K562 (cell line): ENCODE measurements around the gene SNRPB. TPM values are rescaled to one million over a fixed set of nuclear protein-coding genes. Genes with fewer than 3 reads are reported as not detected.
A peak's percentile ranks its signal among the peaks of the same experiment; 100 is the strongest.

Experiments used
- ATAC-seq: fragments of 200-7000 bp; cut with Tn5 transposase; 3 replicates; pipeline ENCODE4 v1.9.1; 2020; ENCODE audit warnings: moderate library complexity
- BruUV-seq: library from RNA; stranded (reverse); fragments of 400-500 nt; replicated peaks from 2 replicates; lab custom pipeline; 2021; lab: Mats Ljungman, UMichigan
- CTCF ChIA-PET: fragments of 300-600 bp; formaldehyde crosslinking; extraction: SDS; loops from one replicate; lab custom pipeline; 2021; ENCODE audit warnings: low intra/inter-chr PET ratio; lab: Yijun Ruan, JAX
- POLR2A ChIA-PET: fragments of 300-600, 350-650 bp; sonication (Branson Sonifier 250); formaldehyde crosslinking; extraction: SDS; loops from one replicate; lab custom pipeline; 2021; ENCODE audit warnings: antibody characterized with exemption, inconsistent platforms; lab: Yijun Ruan, JAX
- DNase-seq, 4 experiments: peaks; one replicate each; pipeline versions ENCODE4 v3.0.0 to v3.0.0-alpha.2; 2011 to 2018; ENCODE audit warnings: low spot score in 3 of 4, mixed read lengths in 3 of 4; ENCODE audit errors: extremely low read depth in 1 of 4
- FAIRE-seq: peaks from 2 replicates; lab custom pipeline; 2011; peaks lifted over from hg19 to GRCh38; lab: Jason Lieb, UNC
- H2AFZ ChIP-seq: 2 replicates; pipeline ENCODE4 v1.6.0; 2011; ENCODE audit warnings: low read depth, low read length, control low read depth, inconsistent platforms
- H3K27ac ChIP-seq: fragments of 200-600 bp; 3 replicates; pipeline ENCODE4 v1.8.0; 2011; ENCODE audit warnings: low read depth, mild to moderate bottlenecking, control low read depth, inconsistent platforms, low read length, moderate library complexity, mixed read lengths; ENCODE audit errors: extremely low read depth
- H3K27me3 ChIP-seq, 2 experiments: fragments of 300-600 bp in 1 of 2; 2 replicates in 1 of 2; 3 replicates in 1 of 2; pipeline versions ENCODE4 v1.6.0 to v1.8.0; 2011; ENCODE audit warnings: inconsistent platforms in 2 of 2, low read length in 2 of 2, mild to moderate bottlenecking in 1 of 2, mixed read lengths in 1 of 2, moderate library complexity in 1 of 2; ENCODE audit not compliant: control insufficient read depth in 2 of 2, insufficient read depth in 2 of 2
- H3K36me3 ChIP-seq: fragments of 300-600 bp; 3 replicates; pipeline ENCODE4 v1.8.0; 2011; ENCODE audit warnings: mild to moderate bottlenecking, low read length, inconsistent platforms; ENCODE audit not compliant: control insufficient read depth, insufficient read depth
- H3K4me1 ChIP-seq, 2 experiments: fragments of 200-600 bp in 1 of 2; replicated peaks in 1 of 2; 2 replicates in 1 of 2; 3 replicates in 1 of 2; pipeline versions ENCODE4 v1.5.1 to v1.8.0; 2011; ENCODE audit warnings: inconsistent platforms in 2 of 2, low read length in 2 of 2, mild to moderate bottlenecking in 1 of 2, mixed read lengths in 1 of 2, moderate library complexity in 1 of 2; ENCODE audit not compliant: control insufficient read depth in 2 of 2, insufficient read depth in 2 of 2
- H3K4me2 ChIP-seq: 2 replicates; pipeline ENCODE4 v1.6.1; 2011; ENCODE audit warnings: low read length, control low read depth, inconsistent platforms, mixed read lengths; ENCODE audit not compliant: insufficient read depth
- H3K4me3 ChIP-seq: fragments of 200-600 bp; sonication (generic), shearing (Covaris generic); 2 replicates; pipeline ENCODE4 v1.5.1; 2016; ENCODE audit warnings: control low read depth, inconsistent platforms
- H3K79me2 ChIP-seq: fragments of 200-600 bp; 3 replicates; pipeline ENCODE4 v1.8.0; 2011; ENCODE audit warnings: low read length, inconsistent platforms; ENCODE audit not compliant: control insufficient read depth, insufficient read depth
- H3K9ac ChIP-seq, 2 experiments: 2 replicates each; pipeline versions ENCODE4 v1.6.0 to v1.6.1; 2011; ENCODE audit warnings: low read depth in 2 of 2, low read length in 2 of 2, control low read depth in 1 of 2, inconsistent platforms in 1 of 2, mild to moderate bottlenecking in 1 of 2, mixed read lengths in 1 of 2; ENCODE audit not compliant: insufficient read depth in 1 of 2
- H3K9me1 ChIP-seq: one replicate; pipeline ENCODE4 v1.6.0; 2011; ENCODE audit warnings: inconsistent platforms, mild to moderate bottlenecking, low read length, moderate library complexity; ENCODE audit not compliant: control insufficient read depth, insufficient read depth
- H3K9me3 ChIP-seq: replicated peaks from 2 replicates; pipeline ENCODE4 v1.5.1; 2011; ENCODE audit warnings: low read depth, low read length, inconsistent platforms; ENCODE audit not compliant: control insufficient read depth, insufficient read depth
- H4K20me1 ChIP-seq: replicated peaks from 2 replicates; pipeline ENCODE4 v1.6.1; 2011; ENCODE audit warnings: low read length, inconsistent platforms, mixed read lengths; ENCODE audit not compliant: control insufficient read depth, insufficient read depth
- CHD1 ChIP-seq: fragments of 200-600 bp; sonication (generic); IDR thresholded peaks from one replicate; pipeline ENCODE4 v1.6.1; 2012; ENCODE audit warnings: mild to moderate bottlenecking, moderate library complexity, low read length, inconsistent platforms
- LARP7 ChIP-seq: fragments of 450-650 bp; IDR thresholded peaks from 2 replicates; pipeline ENCODE4 v1.6.1; 2016
- RBM25 ChIP-seq: fragments of 200-400 bp; formaldehyde crosslinking; IDR thresholded peaks from 2 replicates; pipeline ENCODE4 v1.6.1; 2018; ENCODE audit warnings: low read length, low read depth, moderate library complexity; ENCODE audit not compliant: severe bottlenecking
- TCF7L2 ChIP-seq: fragments of 150-350 bp; IDR thresholded peaks from 2 replicates; pipeline ENCODE4 v1.6.1; 2016; ENCODE audit warnings: low read depth, mild to moderate bottlenecking, low read length, moderate library complexity
- WGBS: fragments of 100-300 bp; shearing (Covaris generic); methylation state at CpG from one replicate; pipeline ENCODE4 v1.1.6; 2016; ENCODE audit warnings: low coverage, mixed read lengths; ENCODE audit not compliant: insufficient coverage; ENCODE audit errors: missing lambda C conversion rate; 5-methylcytosine and 5-hydroxymethylcytosine counted together
- in situ Hi-C: fragments of 300-500 bp; cut with MboI; formaldehyde crosslinking; loops from 4 replicates; pipeline ENCODE4 v1.15.0; 2018; ENCODE audit warnings: inconsistent platforms, mixed read lengths
- intact Hi-C: fragments of 100-400 bp; cut with micrococcal nuclease; formaldehyde crosslinking; loops from 2 replicates; pipeline ENCODE4 v1.14.2; 2022
- polyA plus RNA-seq, 8 experiments: library from polyadenylated mRNA; depleted of rRNA in 4 of 8; stranded (reverse) in 5 of 8; unstranded in 3 of 8; fragments of >200 nt; fragmentation: Nextera tagmentation in 2 of 8; fragmentation: Illumina TruSeq in 1 of 8; extraction: Ambion mirVana in 2 of 8; extraction: Trizol in 1 of 8; gene quantifications; 2 replicates each; pipeline versions ENCODE4 v1.2.1 to v1.2.3, GENCODE V29; 2011 to 2014; ENCODE audit warnings: inconsistent platforms in 1 of 8, missing spikeins in 1 of 8
- total RNA-seq, 7 experiments: library from RNA; depleted of rRNA in 6 of 7; stranded (reverse); fragments of >200 nt in 6 of 7; fragmentation: Illumina TruSeq in 2 of 7; extraction: Trizol in 2 of 7; gene quantifications; 2 replicates each; pipeline versions ENCODE4 v1.2.1 to v1.2.3, GENCODE V29; 2011 to 2021; ENCODE audit warnings: low replicate concordance in 1 of 7

SNRPB gene
- total and polyA plus RNA-seq, 9 of the 15 experiments (the other 6 are each of a cell fraction or from before 2014, with no cell fraction given): 13.1 to 615 (median 266) TPM

GRCh38 chr20:2469991-2470422, 582 bp downstream of the SNRPB start:
- 0% methylated on average over 15 of the region's 19 CpGs for WGBS

DNA sequence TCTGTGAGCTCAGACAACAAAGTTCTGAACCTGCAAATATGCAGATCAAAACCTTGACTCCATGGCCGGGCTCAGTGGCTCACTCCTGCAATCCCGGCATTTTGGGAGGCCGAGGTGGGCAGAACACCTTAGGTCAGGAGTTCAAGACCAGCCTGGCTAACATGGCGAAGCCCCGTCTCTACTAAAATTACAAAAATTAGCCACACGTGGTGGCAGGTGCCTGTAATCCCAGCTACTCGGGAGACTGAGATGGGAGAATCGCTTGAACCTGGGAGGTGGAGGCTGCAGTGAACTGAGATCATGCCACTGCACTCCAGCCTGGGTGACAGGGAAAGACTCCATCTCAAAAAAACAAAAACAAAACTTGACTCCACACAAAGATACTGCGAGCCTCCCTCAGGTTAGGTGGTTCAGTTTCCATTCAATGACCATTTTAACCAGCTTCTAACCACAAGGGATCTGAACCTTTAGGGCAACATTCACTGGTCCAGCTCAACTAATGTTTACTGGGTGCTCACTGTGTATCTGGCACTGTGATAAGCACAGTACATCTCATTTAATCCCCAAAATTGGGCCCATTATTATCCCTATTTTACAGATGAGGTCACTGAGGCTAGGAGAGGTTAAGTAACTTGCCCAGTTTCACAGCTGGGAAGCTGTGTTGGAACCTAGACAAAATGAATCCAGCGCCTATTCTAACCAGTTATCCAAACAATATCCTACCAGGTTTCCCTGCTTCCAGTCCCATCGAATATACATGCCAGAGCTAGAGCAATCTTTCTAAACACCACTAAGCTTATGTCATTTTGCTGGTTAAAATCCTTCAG, 1.8 kb downstream of the SNRPB start:
- Histone ChIP-seq H4K20me1 (peaks cover 35% of the 10 kb centered on the region), H3K36me3 (peaks cover 60% of the 10 kb centered on the region)

More at GRCh38 chr20:2469991-2470422, 582 bp downstream of the SNRPB start:
- intact Hi-C loops: loop anchor here (1.0 to 5.0 kb wide), 2 partner anchors 53 to 182 kb away; partner anchors contain the start of gene NOP56
- Histone ChIP-seq H3K9me3 (no peaks in the 10 kb centered on the region), H3K79me2 (peaks cover 52% of the 10 kb centered on the region), H3K9me1 (peaks cover 6% of the 10 kb centered on the region), H3K27ac (peak overlapping the region; percentile 97), H3K4me3 (peak overlapping the region; percentile 98), H4K20me1 (peaks cover 35% of the 10 kb centered on the region), H3K36me3 (peaks cover 48% of the 10 kb centered on the region), H3K9ac (peak overlapping the region; percentile 100), H2AFZ (peak overlapping the region; percentile 81; the same call in 1 of the 2 replicates), H3K27me3 (no peaks in the 10 kb centered on the region), H3K4me2 (peak overlapping the region; percentile 97), H3K4me1 (peaks cover 6 to 7% of the 10 kb centered on the region in 2 experiments; a peak in 4 of 5 replicates)
- in situ Hi-C loops: loop anchor here (5.0 to 10.0 kb wide), 2 partner anchors 52 to 175 kb away; no protein-coding TSS in a partner anchor
- TF ChIP-seq LARP7 (no peak), CHD1 (peak; percentile 60)
- ATAC-seq: peak; percentile 78
- BruUV-seq: no TSS peak
- peak; percentile 40 to 59 (median 50) for DNase-seq
- CTCF ChIA-PET: no interaction called here
- peak; percentile 71 for FAIRE-seq
- POLR2A ChIA-PET: interaction anchor here (0.6 to 2.8 kb wide), 15 partner anchors 9 to 558 kb away, joined by 3 to 23 read pairs (median 6); partner anchors contain the start of genes NOP56 and ZNF343

More for the DNA sequence above, 1.8 kb downstream of the SNRPB start:
- no peaks in the 10 kb centered on the region for H3K9me3 ChIP-seq
- H3K4me2 ChIP-seq: peak overlapping the region; percentile 97
- POLR2A ChIA-PET: interaction anchor here (0.6 to 2.8 kb wide), 16 partner anchors 8 to 312 kb away, joined by 3 to 23 read pairs (median 4); partner anchors contain the start of gene NOP56
- CTCF ChIA-PET: no interaction called here
- DNase-seq: no peak
- BruUV-seq: no TSS peak
- H3K9ac ChIP-seq: peak overlapping the region; percentile 82 to 100; a peak in 3 of 4 replicates
- H3K9me1 ChIP-seq: peaks cover 6% of the 10 kb centered on the region
- ATAC-seq: no peak
- intact Hi-C loops: loop anchor here (5.0 kb wide), 1 partner anchor 184 kb away; the partner anchor contains the start of gene NOP56
- WGBS: 30% methylated on average over 11 of the region's 11 CpGs
- in situ Hi-C loops: loop anchor here (10.0 kb wide), 1 partner anchor 176 kb away; no protein-coding TSS in a partner anchor
- peak overlapping the region; percentile 98 for H3K4me3 ChIP-seq
- peaks cover 6 to 7% of the 10 kb centered on the region in 2 experiments; a peak in 4 of 5 replicates for H3K4me1 ChIP-seq
- TF ChIP-seq TCF7L2: no peak
- peak; percentile 35 for TF ChIP-seq RBM25
- 0 out of 3 replicates have a peak overlapping the region, but pooled peaks have one; percentile 6 for H3K27ac ChIP-seq
- H3K27me3 ChIP-seq: no peaks in the 10 kb centered on the region
- H2AFZ ChIP-seq: no peak overlapping the region
- H3K79me2 ChIP-seq: peaks cover 52% of the 10 kb centered on the region
- FAIRE-seq: no peak
